ENCODE data around the gene GNG8. TPM values are rescaled to one million over a fixed set of nuclear protein-coding genes. Genes with fewer than 3 reads are reported as not detected.

Gene GNG8
- total RNA-seq, 6 experiments from 2014 or later = not detected

- peaks cover 10% of the 10 kb centered on the region; the same call in 1 of the 2 replicates for H3K36me3 Mint-ChIP-seq (ENCODE audit: low read depth)
- peak overlapping the region; percentile 74; the same call in 1 of the 2 replicates for H3K4me3 Mint-ChIP-seq
- no peaks in the 10 kb centered on the region for H3K9me3 Mint-ChIP-seq
- H3K27me3 Mint-ChIP-seq (ENCODE audit: insufficient read depth) = peaks cover 1% of the 10 kb centered on the region
- H3K4me1 Mint-ChIP-seq (ENCODE audit: low read depth) = peaks cover 66% of the 10 kb centered on the region
- no peak for DNase-seq
- TF ChIP-seq CTCF (IDR thresholded peaks at IDR 0.05) = no peak
- peak overlapping the region; percentile 79 for H3K27ac Mint-ChIP-seq
These were observed 15.7 kb downstream of the GNG8 start for GRCh38 chr19:46620267-46620666.

GRCh38 chr19:46618670-46619231 is 17.3 kb downstream of the GNG8 start:
- Mint-ChIP-seq H3K4me3 (no peak overlapping the region), H3K9me3 (no peaks in the 10 kb centered on the region), H3K36me3 (ENCODE audit: low read depth) (peaks cover 10% of the 10 kb centered on the region; the same call in 1 of the 2 replicates), H3K27ac (no peak overlapping the region), H3K4me1 (ENCODE audit: low read depth) (peaks cover 60% of the 10 kb centered on the region), H3K27me3 (ENCODE audit: insufficient read depth) (no peaks in the 10 kb centered on the region; the same call in none of the 2 replicates)
- no peak for TF ChIP-seq CTCF (IDR thresholded peaks at IDR 0.05)
- no peak for DNase-seq

GRCh38 chr19:46617601-46618000 is 18.4 kb downstream of the GNG8 start:
- DNase-seq = no peak
- H3K27me3 Mint-ChIP-seq (ENCODE audit: insufficient read depth) = no peaks in the 10 kb centered on the region; the same call in none of the 2 replicates
- no peak overlapping the region for H3K27ac Mint-ChIP-seq
- H3K4me1 Mint-ChIP-seq (ENCODE audit: low read depth) = peaks cover 60% of the 10 kb centered on the region
- no peak for TF ChIP-seq CTCF (IDR thresholded peaks at IDR 0.05)
- no peak overlapping the region for H3K4me3 Mint-ChIP-seq
- no peaks in the 10 kb centered on the region for H3K9me3 Mint-ChIP-seq
- H3K36me3 Mint-ChIP-seq (ENCODE audit: low read depth) = peaks cover 10% of the 10 kb centered on the region; the same call in 1 of the 2 replicates

GRCh38 chr19:46616631-46617322 is 19.2 kb downstream of the GNG8 start:
- peak; percentile 60 for DNase-seq
- peak overlapping the region; percentile 31 for H3K4me3 Mint-ChIP-seq
- H3K9me3 Mint-ChIP-seq = no peaks in the 10 kb centered on the region

GRCh38 chr19:46615966-46616365 is 20.0 kb downstream of the GNG8 start:
- DNase-seq = no peak
- Mint-ChIP-seq H3K4me1 (ENCODE audit: low read depth) (peaks cover 55% of the 10 kb centered on the region), H3K4me3 (no peak overlapping the region), H3K9me3 (no peaks in the 10 kb centered on the region), H3K27me3 (ENCODE audit: insufficient read depth) (no peaks in the 10 kb centered on the region; the same call in none of the 2 replicates), H3K36me3 (ENCODE audit: low read depth) (peaks cover 2% of the 10 kb centered on the region; the same call in 1 of the 2 replicates), H3K27ac (no peak overlapping the region)
- TF ChIP-seq CTCF (IDR thresholded peaks at IDR 0.05) = no peak

More at GRCh38 chr19:46616631-46617322, 19.2 kb downstream of the GNG8 start:
- Mint-ChIP-seq H3K36me3 (ENCODE audit: low read depth) (peaks cover 5% of the 10 kb centered on the region; the same call in 1 of the 2 replicates), H3K4me1 (ENCODE audit: low read depth) (peaks cover 55% of the 10 kb centered on the region), H3K27me3 (ENCODE audit: insufficient read depth) (no peaks in the 10 kb centered on the region; the same call in none of the 2 replicates), H3K27ac (peak overlapping the region; percentile 55)
- TF ChIP-seq CTCF (IDR thresholded peaks at IDR 0.05) = peak; percentile 79
